IPS DF 6.9 (cell line): ENCODE results near the gene DPY19L2.
"Not testable (repeated sequence)": the region's sequence is repeated elsewhere in the genome, so short reads cannot be mapped to it uniquely, and the experiment has no call there.

Source experiments
- DNase-seq: peaks from one replicate; pipeline ENCODE4 v3.0.0-alpha.2; 2013; ENCODE audit warnings: low read depth, low spot score
- H3K27ac ChIP-seq: one replicate; pipeline ENCODE4 v1.5.1; 2013; ENCODE audit warnings: low read length, control low read depth
- H3K27me3 ChIP-seq: 2 replicates; pipeline ENCODE4 v1.6.1; 2013; ENCODE audit warnings: mild to moderate bottlenecking, low read length; ENCODE audit not compliant: control insufficient read depth, insufficient read depth
- H3K36me3 ChIP-seq: 2 replicates; pipeline ENCODE4 v1.6.1; 2013; ENCODE audit warnings: low read length; ENCODE audit not compliant: control insufficient read depth, insufficient read depth
- H3K4me1 ChIP-seq: 2 replicates; pipeline ENCODE4 v1.6.1; 2013; ENCODE audit warnings: low read length; ENCODE audit not compliant: control insufficient read depth, insufficient read depth
- H3K4me3 ChIP-seq: 2 replicates; pipeline ENCODE4 v1.5.1; 2013; ENCODE audit warnings: mild to moderate bottlenecking, low read length
- H3K9me3 ChIP-seq: 2 replicates; pipeline ENCODE4 v1.6.1; 2013; ENCODE audit warnings: low read length, inconsistent platforms; ENCODE audit not compliant: control insufficient read depth, insufficient read depth
- WGBS: extraction: QIAGEN DNeasy Blood & Tissue Kit; methylation state at CpG from one replicate; pipeline ENCODE4 v1.1.7; 2013; ENCODE audit warnings: mixed read lengths, missing lambda C conversion rate; ENCODE audit not compliant: insufficient read length, insufficient coverage; 5-methylcytosine and 5-hydroxymethylcytosine counted together

DPY19L2 gene

DNA sequence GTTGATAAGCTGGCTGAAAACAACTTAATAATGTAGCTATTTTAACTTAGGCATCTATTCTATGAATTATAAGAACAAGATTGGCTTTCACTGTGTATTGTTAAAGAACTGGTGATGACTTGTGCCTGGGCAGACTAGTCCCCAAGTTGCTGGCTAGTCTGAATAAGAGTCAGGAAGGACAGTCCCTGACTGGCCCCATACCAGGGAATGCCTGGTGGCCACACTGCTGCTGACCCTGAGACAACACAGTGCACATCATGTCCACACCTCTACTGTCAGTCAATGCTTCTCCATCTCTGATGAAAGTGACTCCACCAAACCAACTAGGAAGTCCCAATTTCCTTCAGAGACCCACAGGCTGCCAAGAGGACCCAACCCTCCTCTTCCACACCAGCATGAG lies 130.5 kb downstream of the DPY19L2 start:
- DNase-seq, H3K9me3 ChIP-seq, H3K4me1 ChIP-seq, H3K27me3 ChIP-seq, H3K27ac ChIP-seq, H3K36me3 ChIP-seq, H3K4me3 ChIP-seq: not testable (repeated sequence)

DNA sequence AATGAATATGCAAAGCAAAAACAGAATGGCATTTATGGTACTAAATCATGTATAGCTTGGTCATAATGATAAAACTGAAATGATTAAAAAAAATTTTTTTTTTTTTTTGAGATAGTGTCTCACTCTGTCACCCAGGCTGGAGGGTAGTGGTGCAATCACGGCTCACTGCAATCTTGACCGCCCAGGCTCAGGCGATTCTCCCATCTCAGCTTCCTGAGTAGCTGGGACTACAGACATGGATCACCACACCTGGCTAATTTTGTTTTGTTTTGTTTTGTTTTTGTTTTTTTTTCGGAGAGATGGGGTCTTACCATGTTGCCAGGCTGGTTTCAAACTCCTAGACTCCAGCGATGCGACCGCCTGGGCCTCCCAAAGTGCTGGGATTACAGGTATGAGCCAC lies 138.7 kb downstream of the DPY19L2 start:
- H3K4me3 ChIP-seq, DNase-seq, H3K27me3 ChIP-seq, H3K4me1 ChIP-seq, H3K36me3 ChIP-seq, H3K9me3 ChIP-seq, H3K27ac ChIP-seq: not testable (repeated sequence)
- WGBS: no CpG with 5 or more reads among the region's 7 CpGs

DNA sequence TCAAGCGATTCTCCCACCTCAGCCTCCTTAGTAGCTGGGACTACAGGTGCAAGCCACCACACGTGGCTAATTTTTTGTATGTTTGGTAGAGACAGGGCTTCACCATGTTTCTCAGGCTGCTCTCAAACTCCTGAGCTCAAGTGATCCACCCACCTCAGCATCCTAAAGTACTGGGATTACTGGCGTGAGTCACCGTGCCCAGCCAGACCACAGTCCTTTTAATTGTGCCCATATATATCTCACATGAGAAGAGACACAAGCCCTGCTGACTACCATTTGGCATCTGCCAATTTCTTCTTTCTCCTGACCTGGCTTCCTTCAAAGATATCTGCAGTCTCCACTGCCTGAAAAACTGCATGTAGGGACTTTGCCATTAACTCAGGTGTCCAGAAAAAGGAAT lies 142.5 kb downstream of the DPY19L2 start:
- Histone ChIP-seq H3K4me3 (no peak overlapping the region), H3K27ac (no peak overlapping the region), H3K9me3 (no peaks in the 10 kb centered on the region), H3K4me1 (no peaks in the 10 kb centered on the region), H3K27me3 (no peaks in the 10 kb centered on the region), H3K36me3 (no peaks in the 10 kb centered on the region)
- WGBS: no CpG with 5 or more reads among the region's 4 CpGs
- DNase-seq: no peak

DNA sequence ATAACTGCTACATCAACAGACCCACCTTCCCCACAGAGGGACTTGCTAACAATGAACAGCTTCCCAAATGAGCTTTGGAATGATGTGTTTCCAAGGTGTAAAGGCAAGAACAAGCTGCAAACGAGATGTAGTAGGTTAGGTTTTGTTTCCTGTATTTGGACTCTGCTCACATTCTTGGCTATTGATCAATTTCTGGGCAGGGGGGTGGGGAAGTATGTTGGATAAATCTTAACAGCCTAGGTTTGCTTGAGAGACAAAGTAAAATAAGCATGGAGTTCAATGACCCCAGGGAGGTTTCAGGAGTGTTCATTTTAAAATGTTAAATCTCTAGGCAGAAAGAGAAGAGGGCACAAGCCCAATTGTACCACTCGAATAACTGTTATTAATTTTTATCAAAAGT lies 146.6 kb downstream of the DPY19L2 start:
- Histone ChIP-seq H3K27ac (no peak overlapping the region), H3K27me3 (no peaks in the 10 kb centered on the region), H3K9me3 (no peaks in the 10 kb centered on the region), H3K4me3 (no peak overlapping the region), H3K4me1 (no peaks in the 10 kb centered on the region), H3K36me3 (no peaks in the 10 kb centered on the region)
- WGBS: no CpG with 5 or more reads among the region's 2 CpGs
- no peak for DNase-seq
